ENCODE data around the gene HARS2. TPM values are rescaled to one million over a fixed set of nuclear protein-coding genes. Genes with fewer than 3 reads are reported as not detected.

The HARS2 gene, protein sequence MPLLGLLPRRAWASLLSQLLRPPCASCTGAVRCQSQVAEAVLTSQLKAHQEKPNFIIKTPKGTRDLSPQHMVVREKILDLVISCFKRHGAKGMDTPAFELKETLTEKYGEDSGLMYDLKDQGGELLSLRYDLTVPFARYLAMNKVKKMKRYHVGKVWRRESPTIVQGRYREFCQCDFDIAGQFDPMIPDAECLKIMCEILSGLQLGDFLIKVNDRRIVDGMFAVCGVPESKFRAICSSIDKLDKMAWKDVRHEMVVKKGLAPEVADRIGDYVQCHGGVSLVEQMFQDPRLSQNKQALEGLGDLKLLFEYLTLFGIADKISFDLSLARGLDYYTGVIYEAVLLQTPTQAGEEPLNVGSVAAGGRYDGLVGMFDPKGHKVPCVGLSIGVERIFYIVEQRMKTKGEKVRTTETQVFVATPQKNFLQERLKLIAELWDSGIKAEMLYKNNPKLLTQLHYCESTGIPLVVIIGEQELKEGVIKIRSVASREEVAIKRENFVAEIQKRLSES
- 10 to 100 TPM in 2 of 4 donors, 1 to 10 TPM in 2; 2.6 to 38.0 (median 15.7) TPM for total RNA-seq

DNA sequence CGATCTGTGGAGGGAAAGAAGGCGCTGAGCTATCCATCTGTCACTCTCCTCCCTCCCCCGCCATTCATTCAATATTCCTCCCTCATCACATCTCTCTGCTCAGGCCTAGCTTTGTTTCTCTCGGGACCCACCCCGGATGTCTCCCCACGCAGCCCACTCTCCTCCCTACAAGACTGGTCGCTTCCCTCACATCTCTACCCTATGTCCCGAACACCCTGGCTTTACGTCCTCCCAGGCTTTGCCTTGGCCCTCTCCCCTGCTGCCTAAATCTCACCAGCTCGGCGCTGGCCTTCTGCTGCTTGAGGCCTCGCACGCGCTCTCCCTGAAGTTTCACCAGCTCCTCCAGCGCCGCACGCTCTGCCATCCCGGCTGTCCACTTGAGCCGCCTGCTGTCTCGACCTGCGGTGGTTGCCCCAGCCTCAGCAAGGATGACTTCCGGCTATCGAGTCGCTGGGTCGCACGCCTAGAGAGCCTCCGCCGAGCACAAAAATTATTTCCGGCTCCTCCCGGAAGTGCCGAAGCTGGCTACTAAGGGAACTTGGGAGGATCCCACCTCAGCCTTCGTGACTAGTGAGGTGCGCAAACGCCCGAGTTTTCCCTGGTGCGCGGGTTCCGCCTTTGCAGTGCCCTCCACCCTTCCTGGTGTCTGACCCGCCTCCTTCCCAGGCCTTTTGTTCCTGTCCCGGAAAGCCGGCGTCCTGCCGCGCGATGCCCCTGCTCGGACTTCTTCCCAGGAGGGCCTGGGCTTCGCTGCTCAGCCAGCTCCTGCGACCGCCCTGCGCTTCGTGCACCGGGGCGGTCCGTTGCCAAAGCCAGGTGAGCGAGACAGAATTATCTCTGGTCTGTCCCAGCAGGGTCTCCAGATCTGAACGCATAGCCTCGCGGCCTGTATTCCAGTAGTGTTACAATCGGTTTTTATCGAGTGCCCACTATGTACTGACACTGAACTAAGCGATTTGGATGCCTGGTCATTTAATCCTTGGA is at the start of gene HARS2, which contains the start of gene HARS1:
Gene HARS2, plus strand, starts transcription at position 515 of the 984 bp plus-strand sequence. Its CDS starts 194 bp downstream, at position 709.
Gene HARS1, minus strand, starts transcription at position 430 of the 984 bp plus-strand sequence. Its CDS starts 66 bp downstream, at position 364.
- H3K27me3 ChIP-seq, result no peaks in the 10 kb centered on the region
- H3K9me3 ChIP-seq, result no peaks in the 10 kb centered on the region
- peak within 1 kb of the TSS; percentile 88 to 98 for H3K4me3 ChIP-seq
- peaks cover 4 to 13% of the 10 kb centered on the region in 2 donors for H3K4me1 ChIP-seq
- no peaks in the 10 kb centered on the region for H3K36me3 ChIP-seq
- H3K27ac ChIP-seq, result peak within 1 kb of the TSS; percentile 73 to 84
- TF ChIP-seq POLR2A (IDR thresholded peaks at IDR 0.05), result peak; percentile 29 to 52
- TF ChIP-seq, protein P1, sequence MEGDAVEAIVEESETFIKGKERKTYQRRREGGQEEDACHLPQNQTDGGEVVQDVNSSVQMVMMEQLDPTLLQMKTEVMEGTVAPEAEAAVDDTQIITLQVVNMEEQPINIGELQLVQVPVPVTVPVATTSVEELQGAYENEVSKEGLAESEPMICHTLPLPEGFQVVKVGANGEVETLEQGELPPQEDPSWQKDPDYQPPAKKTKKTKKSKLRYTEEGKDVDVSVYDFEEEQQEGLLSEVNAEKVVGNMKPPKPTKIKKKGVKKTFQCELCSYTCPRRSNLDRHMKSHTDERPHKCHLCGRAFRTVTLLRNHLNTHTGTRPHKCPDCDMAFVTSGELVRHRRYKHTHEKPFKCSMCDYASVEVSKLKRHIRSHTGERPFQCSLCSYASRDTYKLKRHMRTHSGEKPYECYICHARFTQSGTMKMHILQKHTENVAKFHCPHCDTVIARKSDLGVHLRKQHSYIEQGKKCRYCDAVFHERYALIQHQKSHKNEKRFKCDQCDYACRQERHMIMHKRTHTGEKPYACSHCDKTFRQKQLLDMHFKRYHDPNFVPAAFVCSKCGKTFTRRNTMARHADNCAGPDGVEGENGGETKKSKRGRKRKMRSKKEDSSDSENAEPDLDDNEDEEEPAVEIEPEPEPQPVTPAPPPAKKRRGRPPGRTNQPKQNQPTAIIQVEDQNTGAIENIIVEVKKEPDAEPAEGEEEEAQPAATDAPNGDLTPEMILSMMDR (IDR thresholded peaks at IDR 0.05), result no peak
- intact Hi-C loops (cut with DNase I; ENCODE audit: low total_unique reads), result no loop called here
- peak; percentile 84 to 88 for DNase-seq

DNA sequence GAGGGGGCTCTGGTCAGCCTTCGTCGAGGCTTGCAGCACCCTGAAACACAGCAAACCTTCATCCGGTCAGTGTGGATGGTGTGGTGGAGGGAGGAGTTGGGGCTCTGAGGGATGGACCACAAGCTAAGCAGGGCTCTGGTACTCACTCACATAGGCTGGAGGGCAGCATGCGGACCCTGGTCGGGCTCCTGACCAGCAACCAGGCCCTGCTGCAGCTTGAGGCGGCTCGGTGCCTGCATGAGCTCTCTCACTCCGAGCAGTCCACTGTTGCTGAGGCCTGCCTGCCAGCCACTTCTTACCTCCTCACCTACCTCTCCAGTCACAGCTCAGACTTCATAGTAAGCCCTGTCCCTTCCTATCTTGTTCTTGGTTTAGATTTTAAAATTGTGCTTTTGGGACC is 49.5 kb upstream of the HARS2 start:
- no peak for DNase-seq
- Histone ChIP-seq H3K27ac (no peak overlapping the region), H3K4me3 (no peak overlapping the region), H3K27me3 (no peaks in the 10 kb centered on the region), H3K9me3 (no peaks in the 10 kb centered on the region), H3K36me3 (no peaks in the 10 kb centered on the region), H3K4me1 (peaks cover 5 to 9% of the 10 kb centered on the region in 2 donors)
- intact Hi-C loops (cut with DNase I; ENCODE audit: low total_unique reads), result no loop called here
- TF ChIP-seq, protein P1 (IDR thresholded peaks at IDR 0.05), result no peak
- no peak for TF ChIP-seq POLR2A (IDR thresholded peaks at IDR 0.05)

DNA sequence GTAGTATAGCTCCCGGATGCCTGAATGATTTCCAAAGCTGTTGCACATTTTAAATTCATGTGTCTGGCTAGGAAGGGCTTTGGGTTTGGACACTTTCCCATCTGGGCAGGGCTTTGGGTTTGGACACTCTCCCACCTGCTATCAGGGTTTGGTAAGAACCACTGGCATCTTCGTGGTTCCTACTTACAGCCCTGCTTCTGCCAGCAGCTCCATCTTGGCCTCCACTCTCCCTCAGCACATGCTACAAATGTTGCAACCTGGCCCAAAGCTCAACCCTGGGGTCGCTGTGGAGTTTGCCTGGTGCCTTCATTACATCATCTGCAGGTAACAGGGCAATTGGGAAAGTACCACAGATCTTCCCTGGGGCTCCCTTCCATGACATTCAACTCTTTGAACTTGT is 48.5 kb upstream of the HARS2 start:
- no peak for TF ChIP-seq POLR2A (IDR thresholded peaks at IDR 0.05)
- TF ChIP-seq, protein P1 (IDR thresholded peaks at IDR 0.05), result no peak
- peaks cover 6 to 9% of the 10 kb centered on the region in 2 donors for H3K4me1 ChIP-seq
- intact Hi-C loops (cut with DNase I; ENCODE audit: low total_unique reads), result no loop called here

DNA sequence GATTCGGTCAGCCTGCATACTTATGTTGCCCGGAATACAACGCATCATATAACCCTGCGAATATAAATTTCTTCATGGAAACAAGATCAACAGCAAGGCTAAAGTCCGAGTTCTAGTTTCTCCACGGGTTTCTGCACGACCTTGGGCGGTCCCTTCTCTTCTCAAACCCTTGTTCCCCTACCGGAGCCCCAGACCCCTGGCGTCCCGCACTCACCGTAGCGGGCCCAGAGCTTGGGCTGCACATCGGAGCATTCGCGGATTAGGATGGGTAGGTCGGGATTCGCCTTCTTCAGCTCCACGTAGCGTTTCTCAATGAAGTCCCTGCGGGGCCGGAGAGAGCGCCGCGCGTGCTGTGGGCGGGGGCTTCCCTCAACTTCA is 44.2 kb upstream of the HARS2 start:
- TF ChIP-seq, protein P1 (IDR thresholded peaks at IDR 0.05), result no peak
- no peak for TF ChIP-seq POLR2A (IDR thresholded peaks at IDR 0.05)
- DNase-seq, result no peak
- Histone ChIP-seq H3K4me1 (peaks cover 9 to 16% of the 10 kb centered on the region in 2 donors), H3K27ac (peak overlapping the region; percentile 71 to 82), H3K9me3 (no peaks in the 10 kb centered on the region), H3K36me3 (no peaks in the 10 kb centered on the region), H3K27me3 (no peaks in the 10 kb centered on the region), H3K4me3 (peak overlapping the region; percentile 72 to 95)
- intact Hi-C loops (cut with DNase I; ENCODE audit: low total_unique reads), result no loop called here

More for the DNA sequence above, 48.5 kb upstream of the HARS2 start:
- Histone ChIP-seq H3K9me3 (no peaks in the 10 kb centered on the region), H3K4me3 (no peak overlapping the region), H3K27me3 (no peaks in the 10 kb centered on the region), H3K36me3 (no peaks in the 10 kb centered on the region), H3K27ac (no peak overlapping the region)
- DNase-seq, result no peak
